ENCODE results near the gene ZNF610. TPM values are rescaled to one million over a fixed set of nuclear protein-coding genes. Genes with fewer than 3 reads are reported as not detected.
A peak's percentile ranks its signal among the peaks of the same experiment; 100 is the strongest.

ZNF610 gene
- total and polyA plus RNA-seq, 2 of the 13 experiments (the other 11 are each of a cell fraction or from before 2014, with no cell fraction given) = 0.32 to 0.69 TPM

DNA sequence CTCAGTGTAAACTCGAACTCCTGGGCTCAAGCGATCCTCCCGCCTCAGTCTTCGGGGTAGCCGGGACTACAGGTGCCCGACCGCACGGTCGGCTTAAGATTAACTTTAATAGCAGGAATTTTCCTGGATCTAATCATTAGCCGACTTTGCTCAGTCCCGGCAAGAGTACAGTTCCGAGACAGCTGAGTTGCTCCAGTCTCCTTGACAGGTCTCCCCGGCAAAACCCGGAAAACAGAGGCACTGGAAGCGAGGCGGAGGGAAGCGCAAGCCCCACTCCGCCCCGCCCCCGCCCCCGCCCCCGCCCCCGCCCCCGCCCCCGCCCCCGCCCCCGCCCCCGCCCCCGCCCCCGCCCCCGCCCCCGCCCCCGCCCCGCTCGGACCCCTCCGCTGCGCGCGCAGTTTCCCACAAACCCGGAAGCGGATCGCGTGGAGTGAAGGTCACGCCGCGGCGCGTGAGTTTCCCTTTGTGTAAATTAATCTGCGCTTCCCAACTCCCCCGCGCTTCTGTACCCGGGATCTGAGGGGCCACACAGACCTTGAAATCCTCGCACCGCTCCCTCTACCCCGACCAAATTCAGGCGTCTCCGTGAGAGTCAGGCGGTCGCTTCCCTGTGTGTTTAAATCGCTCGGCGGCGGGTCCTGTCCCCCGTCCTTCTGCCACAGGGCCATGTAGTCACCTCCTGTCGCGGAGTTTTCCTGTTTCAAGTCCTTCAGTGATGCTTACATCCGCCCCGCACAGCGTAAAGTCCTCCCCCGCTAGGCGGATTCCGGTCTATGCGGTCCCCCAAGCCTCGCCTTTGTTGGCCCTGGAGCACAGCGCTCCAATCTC lies 39.1 kb upstream of the ZNF610 start, which contains the start of gene ZNF480 (continued):
- TF ChIP-seq, protein P1, sequence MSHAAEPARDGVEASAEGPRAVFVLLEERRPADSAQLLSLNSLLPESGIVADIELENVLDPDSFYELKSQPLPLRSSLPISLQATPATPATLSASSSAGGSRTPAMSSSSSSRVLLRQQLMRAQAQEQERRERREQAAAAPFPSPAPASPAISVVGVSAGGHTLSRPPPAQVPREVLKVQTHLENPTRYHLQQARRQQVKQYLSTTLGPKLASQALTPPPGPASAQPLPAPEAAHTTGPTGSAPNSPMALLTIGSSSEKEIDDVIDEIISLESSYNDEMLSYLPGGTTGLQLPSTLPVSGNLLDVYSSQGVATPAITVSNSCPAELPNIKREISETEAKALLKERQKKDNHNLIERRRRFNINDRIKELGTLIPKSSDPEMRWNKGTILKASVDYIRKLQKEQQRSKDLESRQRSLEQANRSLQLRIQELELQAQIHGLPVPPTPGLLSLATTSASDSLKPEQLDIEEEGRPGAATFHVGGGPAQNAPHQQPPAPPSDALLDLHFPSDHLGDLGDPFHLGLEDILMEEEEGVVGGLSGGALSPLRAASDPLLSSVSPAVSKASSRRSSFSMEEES (CRISPR knock-in tag; IDR thresholded peaks at IDR 0.05) = no peak
- TF ChIP-seq RARG (CRISPR knock-in tag; IDR thresholded peaks at IDR 0.05; ENCODE audit: low read depth) = no peak
- TF ChIP-seq, protein P2, sequence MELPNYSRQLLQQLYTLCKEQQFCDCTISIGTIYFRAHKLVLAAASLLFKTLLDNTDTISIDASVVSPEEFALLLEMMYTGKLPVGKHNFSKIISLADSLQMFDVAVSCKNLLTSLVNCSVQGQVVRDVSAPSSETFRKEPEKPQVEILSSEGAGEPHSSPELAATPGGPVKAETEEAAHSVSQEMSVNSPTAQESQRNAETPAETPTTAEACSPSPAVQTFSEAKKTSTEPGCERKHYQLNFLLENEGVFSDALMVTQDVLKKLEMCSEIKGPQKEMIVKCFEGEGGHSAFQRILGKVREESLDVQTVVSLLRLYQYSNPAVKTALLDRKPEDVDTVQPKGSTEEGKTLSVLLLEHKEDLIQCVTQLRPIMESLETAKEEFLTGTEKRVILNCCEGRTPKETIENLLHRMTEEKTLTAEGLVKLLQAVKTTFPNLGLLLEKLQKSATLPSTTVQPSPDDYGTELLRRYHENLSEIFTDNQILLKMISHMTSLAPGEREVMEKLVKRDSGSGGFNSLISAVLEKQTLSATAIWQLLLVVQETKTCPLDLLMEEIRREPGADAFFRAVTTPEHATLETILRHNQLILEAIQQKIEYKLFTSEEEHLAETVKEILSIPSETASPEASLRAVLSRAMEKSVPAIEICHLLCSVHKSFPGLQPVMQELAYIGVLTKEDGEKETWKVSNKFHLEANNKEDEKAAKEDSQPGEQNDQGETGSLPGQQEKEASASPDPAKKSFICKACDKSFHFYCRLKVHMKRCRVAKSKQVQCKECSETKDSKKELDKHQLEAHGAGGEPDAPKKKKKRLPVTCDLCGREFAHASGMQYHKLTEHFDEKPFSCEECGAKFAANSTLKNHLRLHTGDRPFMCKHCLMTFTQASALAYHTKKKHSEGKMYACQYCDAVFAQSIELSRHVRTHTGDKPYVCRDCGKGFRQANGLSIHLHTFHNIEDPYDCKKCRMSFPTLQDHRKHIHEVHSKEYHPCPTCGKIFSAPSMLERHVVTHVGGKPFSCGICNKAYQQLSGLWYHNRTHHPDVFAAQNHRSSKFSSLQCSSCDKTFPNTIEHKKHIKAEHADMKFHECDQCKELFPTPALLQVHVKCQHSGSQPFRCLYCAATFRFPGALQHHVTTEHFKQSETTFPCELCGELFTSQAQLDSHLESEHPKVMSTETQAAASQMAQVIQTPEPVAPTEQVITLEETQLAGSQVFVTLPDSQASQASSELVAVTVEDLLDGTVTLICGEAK (IDR thresholded peaks at IDR 0.05) = no peak
- TF ChIP-seq, protein P2 (CRISPR knock-in tag; IDR thresholded peaks at IDR 0.05) = no peak
- TF ChIP-seq, protein P3, sequence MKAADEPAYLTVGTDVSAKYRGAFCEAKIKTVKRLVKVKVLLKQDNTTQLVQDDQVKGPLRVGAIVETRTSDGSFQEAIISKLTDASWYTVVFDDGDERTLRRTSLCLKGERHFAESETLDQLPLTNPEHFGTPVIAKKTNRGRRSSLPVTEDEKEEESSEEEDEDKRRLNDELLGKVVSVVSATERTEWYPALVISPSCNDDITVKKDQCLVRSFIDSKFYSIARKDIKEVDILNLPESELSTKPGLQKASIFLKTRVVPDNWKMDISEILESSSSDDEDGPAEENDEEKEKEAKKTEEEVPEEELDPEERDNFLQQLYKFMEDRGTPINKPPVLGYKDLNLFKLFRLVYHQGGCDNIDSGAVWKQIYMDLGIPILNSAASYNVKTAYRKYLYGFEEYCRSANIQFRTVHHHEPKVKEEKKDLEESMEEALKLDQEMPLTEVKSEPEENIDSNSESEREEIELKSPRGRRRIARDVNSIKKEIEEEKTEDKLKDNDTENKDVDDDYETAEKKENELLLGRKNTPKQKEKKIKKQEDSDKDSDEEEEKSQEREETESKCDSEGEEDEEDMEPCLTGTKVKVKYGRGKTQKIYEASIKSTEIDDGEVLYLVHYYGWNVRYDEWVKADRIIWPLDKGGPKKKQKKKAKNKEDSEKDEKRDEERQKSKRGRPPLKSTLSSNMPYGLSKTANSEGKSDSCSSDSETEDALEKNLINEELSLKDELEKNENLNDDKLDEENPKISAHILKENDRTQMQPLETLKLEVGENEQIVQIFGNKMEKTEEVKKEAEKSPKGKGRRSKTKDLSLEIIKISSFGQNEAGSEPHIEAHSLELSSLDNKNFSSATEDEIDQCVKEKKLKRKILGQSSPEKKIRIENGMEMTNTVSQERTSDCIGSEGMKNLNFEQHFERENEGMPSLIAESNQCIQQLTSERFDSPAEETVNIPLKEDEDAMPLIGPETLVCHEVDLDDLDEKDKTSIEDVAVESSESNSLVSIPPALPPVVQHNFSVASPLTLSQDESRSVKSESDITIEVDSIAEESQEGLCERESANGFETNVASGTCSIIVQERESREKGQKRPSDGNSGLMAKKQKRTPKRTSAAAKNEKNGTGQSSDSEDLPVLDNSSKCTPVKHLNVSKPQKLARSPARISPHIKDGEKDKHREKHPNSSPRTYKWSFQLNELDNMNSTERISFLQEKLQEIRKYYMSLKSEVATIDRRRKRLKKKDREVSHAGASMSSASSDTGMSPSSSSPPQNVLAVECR (CRISPR knock-in tag; IDR thresholded peaks at IDR 0.05; ENCODE audit: borderline replicate concordance) = peak; percentile 81; the same call in 1 of the 2 replicates
- TF ChIP-seq POLR2AphosphoS2 (IDR thresholded peaks at IDR 0.05; ENCODE audit: low read depth, low read length) = no peak
- TF ChIP-seq ZNF232 (CRISPR knock-in tag; IDR thresholded peaks at IDR 0.05; ENCODE audit: borderline replicate concordance) = no peak
- TF ChIP-seq GATAD2A (CRISPR knock-in tag; IDR thresholded peaks at IDR 0.05) = no peak
- no peak for TF ChIP-seq ZEB1 (IDR thresholded peaks at IDR 0.05; ENCODE audit: insufficient replicate concordance, low read depth)

Measured in HepG2 (cell line).